Measurements from ENCODE around the gene HUWE1.

Gene HUWE1

GRCh38 chrX:53677286-53677685 lies 9.2 kb downstream of the HUWE1 start:
- TF ChIP-seq REST (IDR thresholded peaks at IDR 0.05; ENCODE audit: insufficient read depth in 1 of 2, low read depth in 2 of 2, low read length in 2 of 2) = no peak
- no peak for TF ChIP-seq POLR2AphosphoS5 (IDR thresholded peaks at IDR 0.05; ENCODE audit: low read depth, low read length)
- no peak for TF ChIP-seq SIN3A (IDR thresholded peaks at IDR 0.05; ENCODE audit: borderline replicate concordance, insufficient read depth, low read length)
- no peak for TF ChIP-seq FOXP2 (optimal IDR thresholded peaks at IDR 0.05; ENCODE audit: borderline replicate concordance, extremely low read depth, extremely low read length, insufficient read depth)
- no peak for TF ChIP-seq TAF1 (IDR thresholded peaks at IDR 0.05; ENCODE audit: borderline replicate concordance, insufficient read depth, low read length)

GRCh38 chrX:53674581-53674980 lies 11.9 kb downstream of the HUWE1 start:
- TF ChIP-seq POLR2AphosphoS5 (IDR thresholded peaks at IDR 0.05; ENCODE audit: low read depth, low read length) (no peak), TAF1 (IDR thresholded peaks at IDR 0.05; ENCODE audit: borderline replicate concordance, insufficient read depth, low read length) (no peak), SIN3A (IDR thresholded peaks at IDR 0.05; ENCODE audit: borderline replicate concordance, insufficient read depth, low read length) (no peak), FOXP2 (optimal IDR thresholded peaks at IDR 0.05; ENCODE audit: borderline replicate concordance, extremely low read depth, extremely low read length, insufficient read depth) (no peak), REST (IDR thresholded peaks at IDR 0.05; ENCODE audit: insufficient read depth in 1 of 2, low read depth in 2 of 2, low read length in 2 of 2) (no peak)

- TF ChIP-seq POLR2AphosphoS5 (IDR thresholded peaks at IDR 0.05; ENCODE audit: low read depth, low read length) (no peak), REST (IDR thresholded peaks at IDR 0.05; ENCODE audit: insufficient read depth in 1 of 2, low read depth in 2 of 2, low read length in 2 of 2) (no peak), FOXP2 (optimal IDR thresholded peaks at IDR 0.05; ENCODE audit: borderline replicate concordance, extremely low read depth, extremely low read length, insufficient read depth) (no peak), TAF1 (IDR thresholded peaks at IDR 0.05; ENCODE audit: borderline replicate concordance, insufficient read depth, low read length) (no peak), SIN3A (IDR thresholded peaks at IDR 0.05; ENCODE audit: borderline replicate concordance, insufficient read depth, low read length) (no peak)
Measured at GRCh38 chrX:53669258-53669657, 17.3 kb downstream of the HUWE1 start.

- TF ChIP-seq SIN3A (IDR thresholded peaks at IDR 0.05; ENCODE audit: borderline replicate concordance, insufficient read depth, low read length) (no peak), FOXP2 (optimal IDR thresholded peaks at IDR 0.05; ENCODE audit: borderline replicate concordance, extremely low read depth, extremely low read length, insufficient read depth) (no peak), POLR2AphosphoS5 (IDR thresholded peaks at IDR 0.05; ENCODE audit: low read depth, low read length) (no peak), REST (IDR thresholded peaks at IDR 0.05; ENCODE audit: insufficient read depth in 1 of 2, low read depth in 2 of 2, low read length in 2 of 2) (no peak), TAF1 (IDR thresholded peaks at IDR 0.05; ENCODE audit: borderline replicate concordance, insufficient read depth, low read length) (no peak)
Measured at GRCh38 chrX:53666171-53666570, 20.3 kb downstream of the HUWE1 start.

- TF ChIP-seq POLR2AphosphoS5 (IDR thresholded peaks at IDR 0.05; ENCODE audit: low read depth, low read length) (no peak), REST (IDR thresholded peaks at IDR 0.05; ENCODE audit: insufficient read depth in 1 of 2, low read depth in 2 of 2, low read length in 2 of 2) (no peak), FOXP2 (optimal IDR thresholded peaks at IDR 0.05; ENCODE audit: borderline replicate concordance, extremely low read depth, extremely low read length, insufficient read depth) (no peak), SIN3A (IDR thresholded peaks at IDR 0.05; ENCODE audit: borderline replicate concordance, insufficient read depth, low read length) (no peak), TAF1 (IDR thresholded peaks at IDR 0.05; ENCODE audit: borderline replicate concordance, insufficient read depth, low read length) (no peak)
Measured at GRCh38 chrX:53660004-53660403, 26.5 kb downstream of the HUWE1 start.
